ENCODE measurements around the gene ERN1.
A peak's percentile ranks its signal among the peaks of the same experiment; 100 is the strongest.

ERN1 gene

GRCh38 chr17:64157669-64158180 lies 27.8 kb upstream of the ERN1 start:
- no peak for DNase-seq (ENCODE audit: low spot score)

GRCh38 chr17:64156670-64157069 lies 26.7 kb upstream of the ERN1 start:
- no peak for DNase-seq (ENCODE audit: low spot score)

- no peak for DNase-seq (ENCODE audit: low spot score)
Observed at GRCh38 chr17:64155751-64156544, 26.0 kb upstream of the ERN1 start.

- DNase-seq (ENCODE audit: low spot score): no peak
Observed at GRCh38 chr17:64155129-64155528, 25.2 kb upstream of the ERN1 start.

GRCh38 chr17:64154717-64155116 lies 24.8 kb upstream of the ERN1 start:
- DNase-seq (ENCODE audit: low spot score): no peak

GRCh38 chr17:64154313-64154695 lies 24.4 kb upstream of the ERN1 start:
- DNase-seq (ENCODE audit: low spot score): no peak

GRCh38 chr17:64153565-64154312 lies 23.8 kb upstream of the ERN1 start:
- no peak for DNase-seq (ENCODE audit: low spot score)

GRCh38 chr17:64152428-64153125 lies 22.6 kb upstream of the ERN1 start:
- DNase-seq (ENCODE audit: low spot score): no peak

GRCh38 chr17:64151016-64151368 lies 21.0 kb upstream of the ERN1 start:
- no peak for DNase-seq (ENCODE audit: low spot score)

- DNase-seq (ENCODE audit: low spot score): no peak
Observed at GRCh38 chr17:64150237-64151015, 20.5 kb upstream of the ERN1 start.

- DNase-seq (ENCODE audit: low spot score): no peak
Observed at GRCh38 chr17:64149196-64149595, 19.3 kb upstream of the ERN1 start.

- DNase-seq (ENCODE audit: low spot score): peak; percentile 43
Observed at GRCh38 chr17:64148699-64149098, 18.8 kb upstream of the ERN1 start.

GRCh38 chr17:64148017-64148631 lies 18.2 kb upstream of the ERN1 start:
- DNase-seq (ENCODE audit: low spot score): no peak

- no peak for DNase-seq (ENCODE audit: low spot score)
Observed at GRCh38 chr17:64147110-64148016, 17.4 kb upstream of the ERN1 start.

GRCh38 chr17:64146418-64147109 lies 16.6 kb upstream of the ERN1 start:
- DNase-seq (ENCODE audit: low spot score): peak; percentile 69

- DNase-seq (ENCODE audit: low spot score): peak; percentile 99
Observed at GRCh38 chr17:64145751-64146417, 15.9 kb upstream of the ERN1 start.

- DNase-seq (ENCODE audit: low spot score): no peak
Observed at GRCh38 chr17:64145375-64145750, 15.4 kb upstream of the ERN1 start.

GRCh38 chr17:64139542-64139941 lies 9.6 kb upstream of the ERN1 start:
- DNase-seq (ENCODE audit: low spot score): no peak

GRCh38 chr17:64138441-64138840 lies 8.5 kb upstream of the ERN1 start:
- DNase-seq (ENCODE audit: low spot score): no peak
